ENCODE results near the gene TPM1.

The TPM1 gene

DNA sequence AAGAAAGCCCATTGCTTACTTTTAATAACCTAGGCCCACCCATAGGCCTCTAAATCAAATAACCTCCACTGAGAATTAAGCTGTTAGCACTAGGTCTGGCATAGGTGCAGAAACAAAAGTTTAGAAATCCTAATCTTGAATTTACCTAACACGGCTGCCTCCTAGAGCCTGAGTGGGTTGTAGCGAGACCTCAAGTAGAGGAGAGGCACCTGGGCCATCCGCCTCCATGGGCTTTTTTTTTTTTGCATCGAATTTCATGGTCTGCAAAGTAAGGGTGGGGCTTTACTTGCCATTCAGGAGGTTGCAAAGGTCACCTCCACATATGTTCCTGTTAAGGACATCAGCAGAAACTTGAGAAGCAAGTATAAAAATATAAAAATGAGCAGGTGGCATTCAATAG lies 6.6 kb upstream of the TPM1 start:
- TF ChIP-seq, protein P1, sequence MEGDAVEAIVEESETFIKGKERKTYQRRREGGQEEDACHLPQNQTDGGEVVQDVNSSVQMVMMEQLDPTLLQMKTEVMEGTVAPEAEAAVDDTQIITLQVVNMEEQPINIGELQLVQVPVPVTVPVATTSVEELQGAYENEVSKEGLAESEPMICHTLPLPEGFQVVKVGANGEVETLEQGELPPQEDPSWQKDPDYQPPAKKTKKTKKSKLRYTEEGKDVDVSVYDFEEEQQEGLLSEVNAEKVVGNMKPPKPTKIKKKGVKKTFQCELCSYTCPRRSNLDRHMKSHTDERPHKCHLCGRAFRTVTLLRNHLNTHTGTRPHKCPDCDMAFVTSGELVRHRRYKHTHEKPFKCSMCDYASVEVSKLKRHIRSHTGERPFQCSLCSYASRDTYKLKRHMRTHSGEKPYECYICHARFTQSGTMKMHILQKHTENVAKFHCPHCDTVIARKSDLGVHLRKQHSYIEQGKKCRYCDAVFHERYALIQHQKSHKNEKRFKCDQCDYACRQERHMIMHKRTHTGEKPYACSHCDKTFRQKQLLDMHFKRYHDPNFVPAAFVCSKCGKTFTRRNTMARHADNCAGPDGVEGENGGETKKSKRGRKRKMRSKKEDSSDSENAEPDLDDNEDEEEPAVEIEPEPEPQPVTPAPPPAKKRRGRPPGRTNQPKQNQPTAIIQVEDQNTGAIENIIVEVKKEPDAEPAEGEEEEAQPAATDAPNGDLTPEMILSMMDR (IDR thresholded peaks at IDR 0.05; ENCODE audit: low read depth, low read length): no peak; the same call in 1 of the 2 replicates
- no peak for DNase-seq (ENCODE audit: extremely low read depth, low read depth)

DNA sequence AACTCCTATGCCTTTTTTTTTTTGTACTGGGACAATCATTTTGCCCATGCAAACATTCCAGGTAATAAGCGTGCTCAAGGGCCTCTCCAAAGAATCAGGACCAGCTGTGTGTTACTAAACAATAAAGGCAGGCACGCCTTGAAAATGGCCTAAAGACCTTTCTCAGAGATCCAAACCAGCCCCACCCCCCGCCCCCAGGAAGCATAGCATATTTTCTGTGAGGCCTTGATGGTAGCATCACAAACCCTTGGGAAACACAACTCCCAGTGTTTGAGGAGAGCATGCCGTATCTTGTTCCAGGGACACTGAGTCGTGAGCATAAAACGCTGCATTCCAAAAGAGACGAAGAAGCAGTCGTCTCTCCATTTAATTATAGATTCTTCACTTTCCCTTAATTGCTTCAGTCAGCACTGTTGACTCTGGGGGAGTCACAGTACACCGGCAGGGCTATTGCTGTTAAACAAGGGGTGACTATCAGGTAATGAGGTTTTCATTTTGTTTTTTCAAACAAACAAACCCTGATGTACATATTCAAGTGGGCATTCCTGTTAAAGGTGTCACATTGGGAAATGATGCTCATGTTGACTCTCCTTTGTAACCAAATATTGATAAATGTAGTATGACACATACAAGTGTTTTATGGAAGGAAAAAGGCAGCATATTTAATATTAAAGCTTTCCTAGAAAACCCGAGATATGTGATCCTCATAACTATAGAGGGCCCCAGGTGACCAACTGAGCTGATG lies 4.4 kb upstream of the TPM1 start:
- TF ChIP-seq, protein P1 (IDR thresholded peaks at IDR 0.05; ENCODE audit: low read depth, low read length): no peak
- DNase-seq (ENCODE audit: extremely low read depth, low read depth): no peak

DNA sequence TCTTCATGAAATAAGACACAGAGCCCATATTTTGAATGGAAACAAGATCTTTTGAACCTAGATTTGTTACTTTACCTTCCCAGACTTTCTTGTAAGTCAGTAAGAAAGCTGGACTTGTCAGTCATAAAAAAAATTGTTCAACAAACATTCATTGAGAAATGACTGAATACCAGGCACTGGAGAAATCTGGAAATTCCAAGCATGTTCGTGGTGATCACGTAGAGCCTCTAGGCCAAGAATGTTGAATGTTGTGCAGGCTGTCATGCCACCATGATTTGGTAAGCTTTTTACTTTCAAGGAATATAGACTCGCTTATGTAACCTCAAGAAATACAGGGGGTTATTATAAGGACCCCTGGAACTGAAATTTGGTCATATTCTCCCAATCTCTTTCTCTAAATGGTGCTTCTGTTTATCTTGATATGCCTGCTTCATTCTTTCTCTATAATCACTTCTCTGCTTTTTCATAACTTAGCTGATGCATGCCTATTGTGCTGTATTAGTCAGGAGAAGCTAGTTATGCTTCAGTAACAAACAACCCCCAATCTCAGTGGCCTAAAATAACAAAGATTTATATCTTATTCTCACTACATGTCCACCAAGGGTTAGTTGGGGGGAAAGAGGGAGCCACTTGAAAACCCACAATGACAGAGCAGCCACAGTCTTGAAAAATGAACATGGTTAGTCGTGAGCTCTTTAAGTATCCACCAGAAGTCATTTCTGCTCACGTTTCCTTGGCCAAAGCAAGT lies 3.4 kb upstream of the TPM1 start:
- DNase-seq (ENCODE audit: extremely low read depth, low read depth): no peak
- TF ChIP-seq, protein P1 (IDR thresholded peaks at IDR 0.05; ENCODE audit: low read depth, low read length): no peak

DNA sequence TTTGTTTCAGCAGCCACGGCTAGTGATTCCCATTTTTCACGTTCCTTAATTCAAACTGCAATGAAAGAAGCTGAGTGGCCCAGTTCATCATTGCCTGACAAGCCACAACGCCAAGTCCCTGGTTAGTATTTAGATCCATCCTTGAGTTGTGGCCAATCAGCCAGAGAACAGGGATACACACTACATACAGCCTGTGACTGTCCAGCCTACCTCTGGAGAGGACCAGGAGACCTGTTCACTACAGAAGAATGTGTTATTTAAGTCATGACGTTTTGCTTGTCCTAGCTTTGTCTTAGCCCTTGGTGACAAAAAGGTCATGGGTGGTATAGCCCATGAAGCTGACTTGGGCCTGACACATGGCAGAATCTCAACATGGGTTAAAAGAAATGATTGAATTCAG lies 2.7 kb upstream of the TPM1 start:
- TF ChIP-seq, protein P1 (IDR thresholded peaks at IDR 0.05; ENCODE audit: low read depth, low read length): no peak
- DNase-seq (ENCODE audit: extremely low read depth, low read depth): no peak

DNA sequence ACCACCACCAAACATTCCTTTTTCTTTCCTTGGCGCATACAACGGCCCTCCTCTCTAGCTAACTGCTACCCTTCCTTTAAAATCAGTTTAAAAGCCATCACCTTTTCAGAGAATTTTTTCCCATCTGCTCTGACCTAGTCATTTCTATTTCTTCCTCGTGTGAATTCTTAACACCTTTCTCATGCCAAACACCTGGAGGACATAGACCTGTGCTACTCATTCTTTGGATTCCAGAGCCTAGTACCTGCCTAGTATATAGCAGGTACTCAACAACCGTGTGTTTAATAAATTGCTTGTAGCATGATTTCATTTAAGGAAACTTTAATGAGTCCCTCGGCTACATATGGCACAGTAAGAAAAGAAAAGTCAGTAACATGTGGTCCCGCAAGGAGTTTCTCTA lies 2.0 kb upstream of the TPM1 start:
- no peak for DNase-seq (ENCODE audit: extremely low read depth, low read depth)
- TF ChIP-seq, protein P1 (IDR thresholded peaks at IDR 0.05; ENCODE audit: low read depth, low read length): no peak

DNA sequence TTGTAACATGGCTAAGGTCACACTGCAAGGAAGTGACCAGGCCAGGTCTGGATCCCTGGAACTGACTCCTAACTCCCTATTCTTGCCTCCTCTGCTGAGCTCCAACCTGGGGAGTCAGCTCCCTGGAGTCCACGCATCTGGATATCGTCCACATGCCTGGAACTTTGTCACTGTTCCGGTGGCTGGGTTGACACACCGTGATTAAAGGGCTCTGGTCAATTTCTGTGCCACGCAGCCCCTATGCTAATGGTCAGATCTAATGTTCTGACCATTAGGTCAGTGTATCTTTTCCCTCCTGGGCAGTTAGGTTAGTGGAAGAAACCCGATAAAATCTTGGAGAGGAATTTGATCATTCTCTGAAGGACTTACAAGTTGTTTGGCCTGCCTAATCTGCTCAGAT lies 1.6 kb upstream of the TPM1 start:
- TF ChIP-seq, protein P1 (IDR thresholded peaks at IDR 0.05; ENCODE audit: low read depth, low read length): no peak
- no peak for DNase-seq (ENCODE audit: extremely low read depth, low read depth)

DNA sequence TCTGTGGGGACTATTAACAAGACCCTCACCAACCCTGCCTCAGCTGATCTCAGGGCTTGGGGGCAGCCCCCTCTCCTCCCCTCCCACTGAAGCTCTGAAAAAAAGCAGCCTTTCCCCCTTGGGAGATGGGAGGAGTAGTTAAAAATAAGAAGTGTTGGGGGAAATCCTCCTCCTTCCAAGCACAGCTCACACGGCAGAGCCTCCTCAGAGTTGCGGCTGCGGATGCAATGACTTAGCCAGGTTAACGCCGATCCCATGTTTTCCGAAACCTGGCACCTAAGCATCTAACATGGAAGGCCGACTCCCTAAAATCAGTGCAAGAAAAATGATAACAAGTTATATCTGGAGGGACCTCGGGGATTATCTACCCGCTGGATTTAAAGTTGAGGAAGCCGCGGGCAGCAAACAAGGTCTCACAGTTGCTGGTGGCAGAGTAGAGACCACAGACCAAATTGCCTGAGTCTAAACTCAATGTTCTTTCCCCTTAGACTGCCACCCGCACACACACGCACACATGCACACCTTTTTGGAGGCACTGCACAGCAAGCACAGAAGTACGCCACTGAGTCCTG lies 1.1 kb upstream of the TPM1 start:
- no peak for DNase-seq (ENCODE audit: extremely low read depth, low read depth)
- TF ChIP-seq, protein P1 (IDR thresholded peaks at IDR 0.05; ENCODE audit: low read depth, low read length): no peak

All from AG09319 (cell line).